ENCODE measurements around the gene MPRIP.

The MPRIP gene

DNA sequence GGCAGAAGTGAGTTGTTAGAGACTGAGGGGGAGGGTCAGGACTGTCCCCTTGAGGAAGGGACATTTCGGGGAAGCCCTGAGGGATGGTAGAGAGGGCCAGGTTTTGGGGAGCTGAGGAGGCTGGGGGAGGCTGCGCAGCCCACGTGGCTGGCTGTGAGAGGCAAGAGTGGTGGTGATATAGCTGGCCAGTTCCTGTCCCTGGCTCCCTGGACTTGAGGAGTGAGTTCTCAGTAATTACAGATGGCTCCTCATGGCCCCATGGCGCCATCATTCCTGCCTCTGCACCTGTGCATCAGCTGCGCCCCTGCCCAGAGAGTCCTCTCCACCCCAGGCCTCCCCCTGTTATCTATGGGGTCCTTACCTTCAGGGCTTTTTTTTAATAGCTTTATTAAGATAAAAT lies 30.3 kb downstream of the MPRIP start:
- DNase-seq, result no peak

- DNase-seq, result no peak
These were observed 30.8 kb downstream of the MPRIP start for GRCh38 chr17:17073030-17073564.

- DNase-seq, result no peak
These were observed 31.5 kb downstream of the MPRIP start for GRCh38 chr17:17073581-17074403.

DNA sequence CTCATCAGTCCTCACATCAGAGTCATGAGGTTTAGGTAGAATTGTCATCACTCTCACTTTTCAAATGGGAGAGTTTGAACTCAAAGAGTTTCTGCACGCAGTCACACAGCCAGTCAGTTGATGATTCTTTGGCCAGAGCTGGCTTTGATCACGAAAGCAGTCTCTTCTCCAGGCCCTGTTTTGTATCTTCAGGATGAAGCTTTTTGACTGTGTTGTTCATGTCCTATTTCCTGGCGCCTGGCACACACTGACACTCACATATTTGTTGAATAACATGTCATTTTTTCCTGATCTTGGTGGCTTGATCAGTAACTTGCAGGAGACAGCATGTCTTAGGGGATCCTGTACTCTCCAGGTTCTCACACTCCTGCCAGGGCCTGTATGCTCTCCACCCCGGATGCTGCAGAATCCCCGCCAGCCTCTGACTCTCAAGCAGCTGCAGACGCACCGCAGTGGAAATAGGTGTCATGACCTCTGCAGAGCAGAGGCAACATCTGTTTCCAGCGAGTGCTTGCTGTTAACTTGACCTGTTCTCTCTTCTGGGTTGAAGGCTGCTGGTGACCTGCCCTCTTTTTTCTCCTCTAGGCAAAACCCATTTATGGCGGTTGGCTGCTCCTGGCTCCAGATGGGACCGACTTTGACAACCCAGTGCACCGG lies 33.0 kb downstream of the MPRIP start:
- DNase-seq, result no peak

- DNase-seq, result no peak
These were observed 33.8 kb downstream of the MPRIP start for GRCh38 chr17:17076066-17076465.

DNA sequence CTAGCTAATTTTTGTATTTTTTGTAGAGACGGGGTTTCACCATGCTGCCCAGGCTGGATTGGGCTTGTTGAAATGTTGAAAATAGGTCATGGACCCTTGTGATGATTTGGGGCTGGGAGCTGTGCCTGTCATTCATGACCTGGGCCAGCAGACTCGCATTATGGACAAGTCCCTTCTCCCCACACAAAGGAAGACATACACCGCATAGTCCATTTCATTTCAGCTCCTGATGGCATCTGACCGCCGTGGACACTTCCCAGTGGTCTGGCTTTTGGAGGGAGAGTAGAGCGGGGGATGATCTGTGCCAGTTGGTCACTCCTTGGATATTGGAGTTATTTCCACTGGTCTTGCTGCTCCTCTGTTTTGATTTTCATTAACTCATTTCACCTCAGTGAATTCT lies 34.8 kb downstream of the MPRIP start:
- no peak for DNase-seq

GRCh38 chr17:17077861-17078732 lies 35.8 kb downstream of the MPRIP start:
- no peak for DNase-seq

GRCh38 chr17:17078832-17079231 lies 36.6 kb downstream of the MPRIP start:
- DNase-seq, result no peak

DNA sequence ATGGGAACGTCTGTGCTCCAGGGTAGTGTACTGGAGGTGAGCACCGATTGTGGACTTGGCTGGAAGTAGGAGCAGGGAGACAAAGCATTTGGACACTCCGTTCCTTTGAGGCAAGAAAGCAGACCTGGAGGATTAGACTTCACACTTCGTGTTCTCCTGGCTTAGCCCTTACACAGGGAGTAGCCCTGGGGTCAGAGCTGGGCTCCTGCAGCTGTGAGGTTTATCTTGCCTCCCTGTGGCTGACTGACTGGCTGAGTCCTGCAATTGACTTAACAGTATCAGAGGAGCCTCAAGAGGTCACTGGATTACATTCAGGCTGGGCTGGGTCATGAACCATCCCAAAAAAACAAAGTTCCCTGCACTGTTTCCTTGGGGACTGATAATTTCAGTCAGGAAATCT lies 37.1 kb downstream of the MPRIP start:
- no peak for DNase-seq

GRCh38 chr17:17079761-17080160 lies 37.5 kb downstream of the MPRIP start:
- no peak for DNase-seq

DNA sequence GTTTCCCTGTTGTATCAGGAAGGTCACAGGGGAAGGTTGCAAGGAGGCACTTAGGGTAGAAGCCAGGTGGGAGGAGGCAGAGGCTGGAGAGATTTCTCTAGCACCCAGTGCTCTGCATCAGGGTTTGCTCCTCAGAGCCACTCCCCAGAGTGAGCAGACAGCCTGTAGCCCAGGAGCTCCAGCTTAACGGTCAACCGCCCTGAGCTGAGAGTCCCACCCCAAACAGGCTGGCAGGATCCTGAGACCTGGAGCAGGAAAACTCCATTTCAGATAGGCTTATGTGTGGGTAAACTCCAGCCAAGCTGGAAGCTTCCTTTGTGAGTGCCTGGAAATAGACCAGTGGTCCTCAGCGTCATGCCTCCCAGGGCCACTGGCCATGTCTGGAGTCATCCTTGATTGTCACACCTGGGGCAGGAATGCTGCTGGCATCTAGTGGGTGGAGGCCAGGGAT lies 37.9 kb downstream of the MPRIP start:
- no peak for DNase-seq

- DNase-seq, result no peak
These were observed 38.5 kb downstream of the MPRIP start for GRCh38 chr17:17080781-17081180.

DNA sequence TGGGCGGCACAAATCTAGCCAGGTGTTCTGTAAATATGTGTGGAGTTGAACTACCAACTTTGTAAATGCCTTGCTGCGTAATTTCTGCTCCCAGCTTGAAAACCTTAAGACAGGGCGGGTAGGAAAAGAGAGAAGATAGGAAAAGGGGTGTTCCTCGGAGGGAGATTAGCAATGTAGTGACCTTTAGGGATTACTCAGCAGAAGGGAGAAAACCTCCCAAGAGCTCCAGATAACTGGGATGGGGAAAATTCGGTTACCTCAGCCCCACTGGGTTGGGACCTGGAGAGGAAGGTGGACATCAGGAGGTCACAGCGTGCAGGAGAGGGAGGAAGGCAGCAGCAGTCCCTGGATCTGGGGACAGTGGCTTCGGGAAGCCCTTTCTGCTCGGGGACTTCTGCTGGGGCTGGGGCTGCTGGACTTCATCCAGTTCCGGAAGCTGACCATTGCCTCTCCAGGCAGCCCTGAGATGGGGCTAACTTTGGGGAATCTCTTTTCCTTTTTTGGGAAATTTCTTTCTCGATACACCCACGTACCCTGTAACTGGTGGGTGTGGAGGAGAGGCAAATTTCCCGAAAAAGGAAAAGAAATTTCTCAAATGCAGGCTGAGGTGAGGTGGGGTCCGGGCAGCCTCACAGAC lies 39.2 kb downstream of the MPRIP start:
- no peak for DNase-seq

GRCh38 chr17:17082878-17083277 lies 40.6 kb downstream of the MPRIP start:
- DNase-seq, result no peak

- no peak for DNase-seq
These were observed 42.1 kb downstream of the MPRIP start for GRCh38 chr17:17084317-17084835.

DNA sequence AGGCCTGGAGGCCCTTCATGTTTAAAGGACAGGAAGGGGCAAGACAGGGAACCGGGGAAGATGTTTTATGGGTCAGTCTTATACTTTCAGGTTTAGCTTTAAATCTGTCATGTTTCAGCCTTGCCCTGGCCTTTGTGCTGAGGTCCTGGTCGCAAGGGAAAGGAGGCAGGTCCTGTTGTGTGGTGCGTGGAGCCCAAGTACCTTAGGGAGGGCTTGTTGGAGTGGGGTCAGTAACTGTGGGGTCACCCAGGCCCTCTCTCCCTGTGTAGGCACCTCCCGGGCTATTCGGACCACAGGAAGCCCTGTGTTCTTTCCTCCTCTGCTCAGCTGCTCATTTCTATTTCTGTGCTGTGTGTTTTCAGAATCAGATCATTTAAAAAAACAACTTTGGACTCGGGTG lies 42.7 kb downstream of the MPRIP start:
- no peak for DNase-seq

- DNase-seq, result no peak
These were observed 44.3 kb downstream of the MPRIP start for GRCh38 chr17:17086585-17086984.

GRCh38 chr17:17087424-17088015 lies 45.3 kb downstream of the MPRIP start:
- DNase-seq, result no peak

DNA sequence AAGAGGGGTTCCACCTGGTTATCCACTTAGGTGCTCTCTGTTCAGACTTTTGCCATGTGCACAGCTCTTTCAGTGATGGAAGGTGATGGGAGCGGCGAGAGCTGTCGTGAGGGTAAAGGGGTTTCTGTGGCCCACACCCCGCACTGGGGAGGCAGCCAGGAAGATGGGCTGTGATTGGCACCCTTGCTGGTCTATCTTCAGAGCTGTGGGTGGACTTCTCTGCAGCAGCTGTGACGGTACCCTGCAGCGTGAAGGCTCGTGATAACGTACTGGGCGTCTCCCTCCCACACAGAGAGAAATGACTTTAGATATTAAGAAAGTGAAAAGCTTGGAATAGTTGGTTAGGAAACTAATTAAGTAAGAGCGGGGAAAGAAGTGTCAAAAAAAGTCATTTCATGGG lies 45.8 kb downstream of the MPRIP start:
- no peak for DNase-seq

GRCh38 chr17:17088541-17089525 lies 46.6 kb downstream of the MPRIP start:
- no peak for DNase-seq
